CD4-positive, CD25-positive, alpha-beta regulatory T cell (primary cell): ENCODE results near the gene KRTAP5-1. TPM values are rescaled to one million over a fixed set of nuclear protein-coding genes. Genes with fewer than 3 reads are reported as not detected.
A peak's percentile ranks its signal among the peaks of the same experiment; 100 is the strongest.

ENCODE experiments used
- ATAC-seq, 2 donors: fragments of 150-1000 bp; cut with Tn5 transposase; one replicate each; pipeline ENCODE4 v1.10.0; 2021; ENCODE audit warnings: low read depth in 2 of 2, moderate number of reproducible peaks in 2 of 2, moderate library complexity in 1 of 2
- DNase-seq, 3 donors: peaks; one replicate each; pipeline versions ENCODE4 v3.0.0 to v3.0.0-alpha.2; 2012 to 2022; ENCODE audit warnings: mixed read lengths in 1 of 3
- H3K27ac ChIP-seq: one replicate; pipeline ENCODE4 v1.7.0; 2013; ENCODE audit warnings: mild to moderate bottlenecking, low read length; ENCODE audit not compliant: insufficient read depth, poor library complexity, severe bottlenecking
- H3K27me3 ChIP-seq: one replicate; pipeline ENCODE4 v1.7.0; 2013; ENCODE audit warnings: low read length; ENCODE audit not compliant: control insufficient read depth, insufficient read depth
- H3K36me3 ChIP-seq: one replicate; pipeline ENCODE4 v1.7.0; 2013; ENCODE audit warnings: mild to moderate bottlenecking, low read length, moderate library complexity; ENCODE audit not compliant: control insufficient read depth, insufficient read depth
- H3K4me1 ChIP-seq: 2 replicates; pipeline ENCODE4 v1.7.0; 2013; ENCODE audit warnings: mild to moderate bottlenecking, low read length; ENCODE audit not compliant: insufficient read depth, control insufficient read depth, poor library complexity, severe bottlenecking
- H3K4me3 ChIP-seq: one replicate; pipeline ENCODE4 v1.7.0; 2013; ENCODE audit warnings: low read depth, mild to moderate bottlenecking, low read length, moderate library complexity
- H3K9me3 ChIP-seq, 2 experiments: 1 replicate in 1 of 2; 2 replicates in 1 of 2; pipeline ENCODE4 v1.7.0; 2013; ENCODE audit warnings: low read length in 2 of 2, mild to moderate bottlenecking in 1 of 2, moderate library complexity in 1 of 2; ENCODE audit not compliant: control insufficient read depth in 2 of 2
- H3K27ac Mint-ChIP-seq, 3 donors: one replicate each; pipeline ENCODE4 v1.8.0; 2020 to 2022; ENCODE audit warnings: mild to moderate bottlenecking in 3 of 3, mixed read lengths in 3 of 3, moderate library complexity in 2 of 3
- H3K27me3 Mint-ChIP-seq: one replicate; pipeline ENCODE4 v1.8.0; 2022; ENCODE audit warnings: mild to moderate bottlenecking, mixed read lengths
- H3K36me3 Mint-ChIP-seq: one replicate; pipeline ENCODE4 v1.8.0; 2020; ENCODE audit warnings: mixed read lengths
- H3K4me1 Mint-ChIP-seq, 4 donors: one replicate each; pipeline ENCODE4 v1.8.0; 2020 to 2022; ENCODE audit warnings: mixed read lengths in 4 of 4, mild to moderate bottlenecking in 1 of 4
- H3K4me3 Mint-ChIP-seq, 4 donors: one replicate each; pipeline ENCODE4 v1.8.0; 2020 to 2022; ENCODE audit warnings: mild to moderate bottlenecking in 4 of 4, mixed read lengths in 4 of 4, moderate library complexity in 3 of 4
- H3K9me3 Mint-ChIP-seq, 7 donors: one replicate each; pipeline ENCODE4 v1.8.0; 2020 to 2022; ENCODE audit warnings: mixed read lengths in 7 of 7, mild to moderate bottlenecking in 3 of 7, moderate library complexity in 2 of 7
- polyA plus RNA-seq, 4 donors: library from polyadenylated mRNA; unstranded; fragments of 300-500 nt; fragmentation: Illumina TruSeq; gene quantifications; one replicate each; pipeline ENCODE4 v1.2.3, GENCODE V29; 2021
- total RNA-seq: library from RNA; stranded (reverse); gene quantifications from one replicate; pipeline ENCODE4 v1.2.3, GENCODE V29; 2022

KRTAP5-1 gene
- total and polyA plus RNA-seq, 5 donors from 2014 or later: not detected

- Histone ChIP-seq H3K4me3 (no peak overlapping the region), H3K4me1 (peaks cover 9% of the 10 kb centered on the region), H3K27ac (no peak overlapping the region), H3K9me3 (no peaks in the 10 kb centered on the region), H3K36me3 (no peaks in the 10 kb centered on the region), H3K27me3 (no peaks in the 10 kb centered on the region)
- no peaks in the 10 kb centered on the region for H3K9me3 Mint-ChIP-seq
- no peak overlapping the region for H3K4me3 Mint-ChIP-seq
- DNase-seq: peak; percentile 35 to 48 (median 37)
- peaks cover 0 to 20% (median 2%) of the 10 kb centered on the region in 4 donors for H3K4me1 Mint-ChIP-seq
- no peak overlapping the region for H3K27ac Mint-ChIP-seq
- H3K36me3 Mint-ChIP-seq: no peaks in the 10 kb centered on the region
- ATAC-seq: peak; percentile 50 to 80
- peaks cover 36% of the 10 kb centered on the region for H3K27me3 Mint-ChIP-seq
Measured at GRCh38 chr11:1628506-1629325, 43.6 kb upstream of the KRTAP5-1 start.

GRCh38 chr11:1625541-1625940, 40.5 kb upstream of the KRTAP5-1 start:
- Histone ChIP-seq H3K36me3 (no peaks in the 10 kb centered on the region), H3K4me3 (no peak overlapping the region), H3K27ac (no peak overlapping the region), H3K9me3 (no peaks in the 10 kb centered on the region), H3K27me3 (no peaks in the 10 kb centered on the region), H3K4me1 (peaks cover 9% of the 10 kb centered on the region)
- Mint-ChIP-seq H3K4me3 (no peak overlapping the region), H3K4me1 (peaks cover 0 to 8% (median under 1%) of the 10 kb centered on the region in 4 donors), H3K27ac (no peak overlapping the region), H3K36me3 (no peaks in the 10 kb centered on the region), H3K27me3 (peaks cover 23% of the 10 kb centered on the region), H3K9me3 (no peaks in the 10 kb centered on the region)
- ATAC-seq: no peak
- DNase-seq: no peak

- peaks cover under 1 to 9% (median under 1%) of the 10 kb centered on the region in 4 donors for H3K4me1 Mint-ChIP-seq
- Histone ChIP-seq H3K27ac (no peak overlapping the region), H3K4me3 (no peak overlapping the region), H3K4me1 (peaks cover 9% of the 10 kb centered on the region), H3K36me3 (no peaks in the 10 kb centered on the region), H3K9me3 (no peaks in the 10 kb centered on the region), H3K27me3 (no peaks in the 10 kb centered on the region)
- no peaks in the 10 kb centered on the region for H3K9me3 Mint-ChIP-seq
- DNase-seq (no peak), ATAC-seq (no peak)
- H3K27me3 Mint-ChIP-seq: peaks cover 28% of the 10 kb centered on the region
- H3K27ac Mint-ChIP-seq: no peak overlapping the region
- H3K4me3 Mint-ChIP-seq: no peak overlapping the region
- H3K36me3 Mint-ChIP-seq: no peaks in the 10 kb centered on the region
Measured at GRCh38 chr11:1624621-1625020, 39.5 kb upstream of the KRTAP5-1 start.

GRCh38 chr11:1623716-1624115, 38.6 kb upstream of the KRTAP5-1 start:
- H3K36me3 Mint-ChIP-seq: no peaks in the 10 kb centered on the region
- H3K27me3 Mint-ChIP-seq: peaks cover 25% of the 10 kb centered on the region
- Histone ChIP-seq H3K27me3 (no peaks in the 10 kb centered on the region), H3K4me1 (peaks cover 5% of the 10 kb centered on the region), H3K4me3 (no peak overlapping the region), H3K36me3 (no peaks in the 10 kb centered on the region), H3K9me3 (no peaks in the 10 kb centered on the region), H3K27ac (no peak overlapping the region)
- DNase-seq (no peak), ATAC-seq (no peak)
- no peak overlapping the region for H3K27ac Mint-ChIP-seq
- H3K9me3 Mint-ChIP-seq: no peaks in the 10 kb centered on the region
- H3K4me3 Mint-ChIP-seq: no peak overlapping the region
- peaks cover 5 to 8% (median 5%) of the 10 kb centered on the region in 4 donors for H3K4me1 Mint-ChIP-seq

- DNase-seq (no peak), ATAC-seq (no peak)
- H3K27ac Mint-ChIP-seq: no peak within 1 kb of the TSS
- no peaks in the 10 kb centered on the region for H3K27me3 ChIP-seq
- H3K4me3 Mint-ChIP-seq: no peak within 1 kb of the TSS
- H3K9me3 ChIP-seq: no peaks in the 10 kb centered on the region
- peaks cover 17% of the 10 kb centered on the region for H3K27me3 Mint-ChIP-seq
- H3K4me1 ChIP-seq: peaks cover 2% of the 10 kb centered on the region
- H3K36me3 Mint-ChIP-seq: no peaks in the 10 kb centered on the region
- H3K27ac ChIP-seq: no peak within 1 kb of the TSS
- peaks cover 5 to 7% (median 5%) of the 10 kb centered on the region in 4 donors for H3K4me1 Mint-ChIP-seq
- no peaks in the 10 kb centered on the region for H3K36me3 ChIP-seq
- H3K9me3 Mint-ChIP-seq: no peaks in the 10 kb centered on the region
- no peak within 1 kb of the TSS for H3K4me3 ChIP-seq
Measured at GRCh38 chr11:1622086-1622485, 37.0 kb upstream of the KRTAP5-1 start, which contains the start of gene KRTAP5-4. Gene KRTAP5-4, minus strand, starts transcription at chr11:1622138. Its CDS starts 45 bp downstream, at chr11:1622093.

GRCh38 chr11:1619449-1619848, 34.4 kb upstream of the KRTAP5-1 start:
- Histone ChIP-seq H3K9me3 (no peaks in the 10 kb centered on the region), H3K27ac (no peak overlapping the region), H3K36me3 (no peaks in the 10 kb centered on the region), H3K4me3 (no peak overlapping the region), H3K27me3 (no peaks in the 10 kb centered on the region), H3K4me1 (peaks cover 2% of the 10 kb centered on the region)
- Mint-ChIP-seq H3K27ac (peak overlapping the region in 2 of 3 donors; percentile 22 to 49), H3K4me3 (peak overlapping the region in 1 of 4 donors; percentile 53), H3K27me3 (peaks cover 8% of the 10 kb centered on the region), H3K4me1 (peaks cover 5 to 7% (median 5%) of the 10 kb centered on the region in 4 donors), H3K36me3 (no peaks in the 10 kb centered on the region), H3K9me3 (no peaks in the 10 kb centered on the region)
- peak; percentile 40 to 78 for ATAC-seq
- peak in 1 of 3 donors; percentile 9 for DNase-seq

- H3K9me3 ChIP-seq: no peaks in the 10 kb centered on the region
- no peaks in the 10 kb centered on the region for H3K36me3 Mint-ChIP-seq
- H3K4me3 ChIP-seq: no peak overlapping the region
- H3K4me1 ChIP-seq: peaks cover 2% of the 10 kb centered on the region
- H3K4me1 Mint-ChIP-seq: peaks cover 5 to 7% (median 5%) of the 10 kb centered on the region in 4 donors
- no peaks in the 10 kb centered on the region for H3K36me3 ChIP-seq
- H3K27ac Mint-ChIP-seq: no peak overlapping the region
- no peak overlapping the region for H3K27ac ChIP-seq
- no peaks in the 10 kb centered on the region for H3K27me3 ChIP-seq
- no peak overlapping the region for H3K4me3 Mint-ChIP-seq
- H3K9me3 Mint-ChIP-seq: no peaks in the 10 kb centered on the region
- H3K27me3 Mint-ChIP-seq: peaks cover 15% of the 10 kb centered on the region
- no peak for ATAC-seq
- DNase-seq: no peak
Measured at GRCh38 chr11:1618231-1618630, 33.1 kb upstream of the KRTAP5-1 start.

- Histone ChIP-seq H3K9me3 (no peaks in the 10 kb centered on the region), H3K27me3 (no peaks in the 10 kb centered on the region)
- DNase-seq: no peak
Measured at GRCh38 chr11:1608363-1608762, 23.3 kb upstream of the KRTAP5-1 start, which contains the start of gene KRTAP5-3. Gene KRTAP5-3, minus strand, starts transcription at chr11:1608463. Its CDS starts 78 bp downstream, at chr11:1608385.

More at GRCh38 chr11:1608363-1608762, 23.3 kb upstream of the KRTAP5-1 start, which contains the start of gene KRTAP5-3:
- H3K4me3 Mint-ChIP-seq: no peak within 1 kb of the TSS
- ATAC-seq: no peak
- H3K27ac Mint-ChIP-seq: no peak within 1 kb of the TSS
- no peaks in the 10 kb centered on the region for H3K4me1 ChIP-seq
- no peaks in the 10 kb centered on the region for H3K36me3 Mint-ChIP-seq
- peaks cover 0 to 8% (median 0%) of the 10 kb centered on the region in 4 donors for H3K4me1 Mint-ChIP-seq
- H3K4me3 ChIP-seq: no peak within 1 kb of the TSS
- H3K36me3 ChIP-seq: no peaks in the 10 kb centered on the region
- peaks cover 18% of the 10 kb centered on the region for H3K27me3 Mint-ChIP-seq
- no peak within 1 kb of the TSS for H3K27ac ChIP-seq
- H3K9me3 Mint-ChIP-seq: peaks cover 0 to 2% (median 0%) of the 10 kb centered on the region in 7 donors
